ENCODE results near the gene ADAM17. TPM values are rescaled to one million over a fixed set of nuclear protein-coding genes. Genes with fewer than 3 reads are reported as not detected.
A peak's percentile ranks its signal among the peaks of the same experiment; 100 is the strongest.

ADAM17 gene
- total and polyA plus RNA-seq, 2 of the 13 experiments (the other 11 are each of a cell fraction or from before 2014, with no cell fraction given): 6.5 to 33.4 TPM

GRCh38 chr2:9555297-9556120 is at the start of gene ADAM17 (continued):
- TF ChIP-seq ZNF235 (CRISPR knock-in tag; IDR thresholded peaks at IDR 0.05; ENCODE audit: borderline replicate concordance): peak; percentile 85; the same call in 1 of the 2 replicates
- TF ChIP-seq PRDM15 (CRISPR knock-in tag; IDR thresholded peaks at IDR 0.05): no peak
- TF ChIP-seq LBX2 (CRISPR knock-in tag; IDR thresholded peaks at IDR 0.05; ENCODE audit: borderline replicate concordance): 0 out of 2 replicates have a peak, but pooled peaks have one; percentile 55
- TF ChIP-seq CCDC6 (CRISPR knock-in tag; IDR thresholded peaks at IDR 0.05): peak; percentile 100
- TF ChIP-seq SALL1 (CRISPR knock-in tag; IDR thresholded peaks at IDR 0.05): peak; percentile 93
- peak; percentile 71 for TF ChIP-seq ZEB1 (IDR thresholded peaks at IDR 0.05; ENCODE audit: insufficient replicate concordance, low read depth)
- TF ChIP-seq, protein P1, sequence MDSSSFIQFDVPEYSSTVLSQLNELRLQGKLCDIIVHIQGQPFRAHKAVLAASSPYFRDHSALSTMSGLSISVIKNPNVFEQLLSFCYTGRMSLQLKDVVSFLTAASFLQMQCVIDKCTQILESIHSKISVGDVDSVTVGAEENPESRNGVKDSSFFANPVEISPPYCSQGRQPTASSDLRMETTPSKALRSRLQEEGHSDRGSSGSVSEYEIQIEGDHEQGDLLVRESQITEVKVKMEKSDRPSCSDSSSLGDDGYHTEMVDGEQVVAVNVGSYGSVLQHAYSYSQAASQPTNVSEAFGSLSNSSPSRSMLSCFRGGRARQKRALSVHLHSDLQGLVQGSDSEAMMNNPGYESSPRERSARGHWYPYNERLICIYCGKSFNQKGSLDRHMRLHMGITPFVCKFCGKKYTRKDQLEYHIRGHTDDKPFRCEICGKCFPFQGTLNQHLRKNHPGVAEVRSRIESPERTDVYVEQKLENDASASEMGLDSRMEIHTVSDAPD (CRISPR knock-in tag; IDR thresholded peaks at IDR 0.05): peak; percentile 26
- TF ChIP-seq ZNF224 (CRISPR knock-in tag; IDR thresholded peaks at IDR 0.05): no peak; the same call in 1 of the 2 replicates
- TF ChIP-seq MAFG (CRISPR knock-in tag; IDR thresholded peaks at IDR 0.05): no peak; the same call in 1 of the 2 replicates
- TF ChIP-seq EZH2 (conservative IDR thresholded peaks at IDR 0.05; ENCODE audit: low read depth, low read length): no peak
- peak; percentile 92 for TF ChIP-seq ZNF891 (CRISPR knock-in tag; IDR thresholded peaks at IDR 0.05)
- no peak for TF ChIP-seq FOXP1 (IDR thresholded peaks at IDR 0.05)
- 0 out of 2 replicates have a peak, but pooled peaks have one; percentile 9 for TF ChIP-seq FOXP1 (CRISPR knock-in tag; IDR thresholded peaks at IDR 0.05)
- TF ChIP-seq ISL2 (CRISPR knock-in tag; IDR thresholded peaks at IDR 0.05): peak; percentile 80
- TF ChIP-seq ZNF687 (CRISPR knock-in tag; IDR thresholded peaks at IDR 0.05): peak; percentile 100
- TF ChIP-seq, protein P2, sequence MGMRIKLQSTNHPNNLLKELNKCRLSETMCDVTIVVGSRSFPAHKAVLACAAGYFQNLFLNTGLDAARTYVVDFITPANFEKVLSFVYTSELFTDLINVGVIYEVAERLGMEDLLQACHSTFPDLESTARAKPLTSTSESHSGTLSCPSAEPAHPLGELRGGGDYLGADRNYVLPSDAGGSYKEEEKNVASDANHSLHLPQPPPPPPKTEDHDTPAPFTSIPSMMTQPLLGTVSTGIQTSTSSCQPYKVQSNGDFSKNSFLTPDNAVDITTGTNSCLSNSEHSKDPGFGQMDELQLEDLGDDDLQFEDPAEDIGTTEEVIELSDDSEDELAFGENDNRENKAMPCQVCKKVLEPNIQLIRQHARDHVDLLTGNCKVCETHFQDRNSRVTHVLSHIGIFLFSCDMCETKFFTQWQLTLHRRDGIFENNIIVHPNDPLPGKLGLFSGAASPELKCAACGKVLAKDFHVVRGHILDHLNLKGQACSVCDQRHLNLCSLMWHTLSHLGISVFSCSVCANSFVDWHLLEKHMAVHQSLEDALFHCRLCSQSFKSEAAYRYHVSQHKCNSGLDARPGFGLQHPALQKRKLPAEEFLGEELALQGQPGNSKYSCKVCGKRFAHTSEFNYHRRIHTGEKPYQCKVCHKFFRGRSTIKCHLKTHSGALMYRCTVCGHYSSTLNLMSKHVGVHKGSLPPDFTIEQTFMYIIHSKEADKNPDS (CRISPR knock-in tag; IDR thresholded peaks at IDR 0.05): 0 out of 2 replicates have a peak, but pooled peaks have one; percentile 9
- peak; percentile 77; the same call in 1 of the 2 replicates for TF ChIP-seq TBP (CRISPR knock-in tag; IDR thresholded peaks at IDR 0.05)
